Neural cell (in vitro differentiated cells): ENCODE results near the gene SNAI1. TPM values are rescaled to one million over a fixed set of nuclear protein-coding genes. Genes with fewer than 3 reads are reported as not detected.

ENCODE experiments used
- H2AFZ ChIP-seq: fragments of 200-600, 300-800 bp; sonication (generic), shearing (Covaris generic); 2 replicates; pipeline ENCODE4 v1.6.0; 2014; ENCODE audit warnings: low read depth, mild to moderate bottlenecking, antibody characterized with exemption, low read length, moderate library complexity
- H3F3A ChIP-seq: fragments of 200-600 bp; shearing (Covaris generic); 2 replicates; pipeline ENCODE4 v1.6.1; 2016; ENCODE audit warnings: mild to moderate bottlenecking, moderate library complexity, mixed read lengths, antibody characterized with exemption, low read length; ENCODE audit not compliant: insufficient read depth, poor library complexity, severe bottlenecking
- H3K27ac ChIP-seq: fragments of 200-600, 300-800 bp; sonication (generic), shearing (Covaris generic); 2 replicates; pipeline ENCODE4 v1.5.1; 2014; ENCODE audit warnings: mild to moderate bottlenecking, low read length, moderate library complexity
- H3K27me3 ChIP-seq: fragments of 300-800, 200-600 bp; sonication (generic), shearing (Covaris generic); 2 replicates; pipeline ENCODE4 v1.6.0; 2014; ENCODE audit warnings: mild to moderate bottlenecking, low read depth, low read length, moderate library complexity; ENCODE audit not compliant: insufficient read depth
- H3K36me3 ChIP-seq: fragments of 300-800, 200-600 bp; sonication (generic), shearing (Covaris generic); 2 replicates; pipeline ENCODE4 v1.5.1; 2014; ENCODE audit warnings: mild to moderate bottlenecking, antibody characterized with exemption, low read length, moderate library complexity; ENCODE audit not compliant: insufficient read depth
- H3K4me2 ChIP-seq: fragments of 300-800, 200-600 bp; sonication (generic), shearing (Covaris generic); 2 replicates; pipeline ENCODE4 v1.6.0; 2014; ENCODE audit warnings: mild to moderate bottlenecking, low read length
- H3K4me3 ChIP-seq: fragments of 300-800, 200-600 bp; sonication (generic), shearing (Covaris generic); 2 replicates; pipeline ENCODE4 v1.5.1; 2014; ENCODE audit warnings: mild to moderate bottlenecking, low read length, moderate library complexity
- H3K79me2 ChIP-seq: fragments of 200-600 bp; shearing (Covaris generic); replicated peaks from 2 replicates; pipeline ENCODE4 v1.6.0; 2014; ENCODE audit warnings: mild to moderate bottlenecking, low read length, moderate library complexity; ENCODE audit not compliant: insufficient read depth
- H3K9ac ChIP-seq: fragments of 300-800, 200-600 bp; sonication (generic), shearing (Covaris generic); 2 replicates; pipeline ENCODE4 v1.6.1; 2016; ENCODE audit warnings: mild to moderate bottlenecking, low read length, mixed read lengths
- H3K9me2 ChIP-seq: fragments of 200-600 bp; shearing (Covaris generic); 2 replicates; pipeline ENCODE4 v1.6.1; 2016; ENCODE audit warnings: mild to moderate bottlenecking, low read length, mixed read lengths; ENCODE audit not compliant: insufficient read depth
- H3K9me3 ChIP-seq: fragments of 200-600, 300-800 bp; sonication (generic), shearing (Covaris generic); 2 replicates; pipeline ENCODE4 v1.6.1; 2016; ENCODE audit warnings: mild to moderate bottlenecking, mixed run types, low read length, moderate library complexity, mixed read lengths
- H4K20me1 ChIP-seq: fragments of 200-600 bp; shearing (Covaris generic); 2 replicates; pipeline ENCODE4 v1.6.1; 2016; ENCODE audit warnings: mild to moderate bottlenecking, mixed run types; ENCODE audit not compliant: insufficient read depth
- EP300 ChIP-seq: fragments of 450-650 bp; conservative IDR thresholded peaks from 2 replicates; pipeline ENCODE4 v1.6.1; 2014; ENCODE audit warnings: antibody characterized with exemption, mild to moderate bottlenecking, moderate library complexity; ENCODE audit not compliant: poor library complexity, severe bottlenecking
- EZH2 ChIP-seq: fragments of 200-600, 300-800 bp; shearing (Covaris generic), sonication (generic); IDR thresholded peaks from 2 replicates; pipeline ENCODE4 v1.6.1; 2014; ENCODE audit warnings: antibody characterized with exemption, low read length, borderline replicate concordance, mild to moderate bottlenecking; ENCODE audit not compliant: insufficient read depth, poor library complexity, severe bottlenecking
- MXI1 ChIP-seq: fragments of 450-650 bp; conservative IDR thresholded peaks from 2 replicates; pipeline ENCODE4 v1.6.1; 2014; ENCODE audit warnings: antibody characterized with exemption, mild to moderate bottlenecking; ENCODE audit not compliant: poor library complexity, severe bottlenecking
- POLR2AphosphoS5 ChIP-seq: IDR thresholded peaks from 2 replicates; pipeline ENCODE4 v1.6.1; 2012
- RAD21 ChIP-seq: fragments of 450-650 bp; conservative IDR thresholded peaks from 2 replicates; pipeline ENCODE4 v1.6.1; 2014; ENCODE audit warnings: antibody characterized with exemption, mild to moderate bottlenecking, moderate library complexity
- SMC3 ChIP-seq: fragments of 450-650 bp; conservative IDR thresholded peaks from 2 replicates; pipeline ENCODE4 v1.6.1; 2014; ENCODE audit warnings: antibody characterized with exemption, mild to moderate bottlenecking, moderate library complexity; ENCODE audit not compliant: poor library complexity
- TAF1 ChIP-seq: IDR thresholded peaks from 2 replicates; pipeline ENCODE4 v1.6.1; 2012; ENCODE audit warnings: low read depth
- polyA minus RNA-seq: library from RNA; depleted of rRNA, polyadenylated mRNA; stranded (reverse); fragments of >200 nt; gene quantifications from 2 replicates; pipeline ENCODE4 v1.2.3, GENCODE V29; 2014
- polyA plus RNA-seq: library from polyadenylated mRNA; depleted of rRNA; stranded (reverse); fragments of >200 nt; gene quantifications from 2 replicates; pipeline ENCODE4 v1.2.3, GENCODE V29; 2014
- TF ChIP-seq, protein P1 (sequence below): fragments of 450-650 bp; IDR thresholded peaks from 2 replicates; pipeline ENCODE4 v1.5.1; 2014; ENCODE audit warnings: antibody characterized with exemption, mild to moderate bottlenecking, moderate library complexity; ENCODE audit not compliant: poor library complexity, severe bottlenecking
- TF ChIP-seq, protein P2 (sequence below): IDR thresholded peaks from 2 replicates; pipeline ENCODE4 v1.6.1; 2012; ENCODE audit warnings: borderline replicate concordance

The SNAI1 gene
- 0.31 TPM in 1 of 2 replicates, not detected in the other for polyA plus RNA-seq
- polyA minus RNA-seq = 0.46 TPM in 1 of 2 replicates, not detected in the other

DNA sequence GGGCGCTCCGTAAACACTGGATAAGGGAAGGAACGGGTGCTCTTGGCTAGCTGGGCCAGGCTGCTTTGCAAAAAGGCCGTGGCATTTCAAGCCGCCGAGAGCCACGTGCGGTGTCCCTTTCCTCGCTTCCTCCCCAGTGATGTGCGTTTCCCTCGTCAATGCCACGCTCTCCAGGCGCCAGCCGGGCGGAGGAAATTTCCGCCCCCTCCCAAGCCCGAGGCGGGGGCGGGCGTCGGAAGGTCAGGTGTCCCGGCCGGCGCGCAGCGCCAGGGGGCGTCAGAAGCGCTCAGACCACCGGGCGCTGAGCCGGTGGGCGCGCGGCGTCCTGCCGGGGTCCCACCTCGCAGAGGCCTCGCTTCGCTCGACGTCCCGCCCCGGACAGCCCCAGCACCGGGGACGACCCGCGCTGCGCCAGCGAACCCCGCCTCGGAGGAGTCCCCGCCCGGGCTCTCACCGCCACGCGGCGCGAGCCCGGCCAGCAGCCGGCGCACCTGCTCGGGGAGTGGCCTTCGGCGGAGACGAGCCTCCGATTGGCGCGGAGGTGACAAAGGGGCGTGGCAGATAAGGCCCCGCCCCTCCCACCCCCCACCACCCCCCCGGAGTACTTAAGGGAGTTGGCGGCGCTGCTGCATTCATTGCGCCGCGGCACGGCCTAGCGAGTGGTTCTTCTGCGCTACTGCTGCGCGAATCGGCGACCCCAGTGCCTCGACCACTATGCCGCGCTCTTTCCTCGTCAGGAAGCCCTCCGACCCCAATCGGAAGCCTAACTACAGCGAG is at the start of gene SNAI1:
Gene SNAI1, plus strand, starts transcription at position 635 of the 777 bp plus-strand sequence. Its CDS starts 80 bp downstream, at position 715.
- Histone ChIP-seq H3K79me2 (no peaks in the 10 kb centered on the region), H3K9me3 (no peaks in the 10 kb centered on the region), H3F3A (no peaks in the 10 kb centered on the region), H3K9ac (peak within 1 kb of the TSS; percentile 51), H3K4me2 (peak within 1 kb of the TSS; percentile 62), H4K20me1 (no peaks in the 10 kb centered on the region), H2AFZ (no peak within 1 kb of the TSS), H3K36me3 (no peaks in the 10 kb centered on the region), H3K4me3 (peak within 1 kb of the TSS; percentile 69), H3K9me2 (no peaks in the 10 kb centered on the region), H3K27ac (no peak within 1 kb of the TSS), H3K27me3 (peaks cover 15% of the 10 kb centered on the region)
- TF ChIP-seq, protein P1, sequence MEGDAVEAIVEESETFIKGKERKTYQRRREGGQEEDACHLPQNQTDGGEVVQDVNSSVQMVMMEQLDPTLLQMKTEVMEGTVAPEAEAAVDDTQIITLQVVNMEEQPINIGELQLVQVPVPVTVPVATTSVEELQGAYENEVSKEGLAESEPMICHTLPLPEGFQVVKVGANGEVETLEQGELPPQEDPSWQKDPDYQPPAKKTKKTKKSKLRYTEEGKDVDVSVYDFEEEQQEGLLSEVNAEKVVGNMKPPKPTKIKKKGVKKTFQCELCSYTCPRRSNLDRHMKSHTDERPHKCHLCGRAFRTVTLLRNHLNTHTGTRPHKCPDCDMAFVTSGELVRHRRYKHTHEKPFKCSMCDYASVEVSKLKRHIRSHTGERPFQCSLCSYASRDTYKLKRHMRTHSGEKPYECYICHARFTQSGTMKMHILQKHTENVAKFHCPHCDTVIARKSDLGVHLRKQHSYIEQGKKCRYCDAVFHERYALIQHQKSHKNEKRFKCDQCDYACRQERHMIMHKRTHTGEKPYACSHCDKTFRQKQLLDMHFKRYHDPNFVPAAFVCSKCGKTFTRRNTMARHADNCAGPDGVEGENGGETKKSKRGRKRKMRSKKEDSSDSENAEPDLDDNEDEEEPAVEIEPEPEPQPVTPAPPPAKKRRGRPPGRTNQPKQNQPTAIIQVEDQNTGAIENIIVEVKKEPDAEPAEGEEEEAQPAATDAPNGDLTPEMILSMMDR = peak; percentile 79
- TF ChIP-seq POLR2AphosphoS5 (peak; percentile 75), EP300 (peak; percentile 13), EZH2 (no peak), TAF1 (peak; percentile 57), MXI1 (peak; percentile 89), RAD21 (peak; percentile 60), SMC3 (peak; percentile 83)
- TF ChIP-seq, protein P2, sequence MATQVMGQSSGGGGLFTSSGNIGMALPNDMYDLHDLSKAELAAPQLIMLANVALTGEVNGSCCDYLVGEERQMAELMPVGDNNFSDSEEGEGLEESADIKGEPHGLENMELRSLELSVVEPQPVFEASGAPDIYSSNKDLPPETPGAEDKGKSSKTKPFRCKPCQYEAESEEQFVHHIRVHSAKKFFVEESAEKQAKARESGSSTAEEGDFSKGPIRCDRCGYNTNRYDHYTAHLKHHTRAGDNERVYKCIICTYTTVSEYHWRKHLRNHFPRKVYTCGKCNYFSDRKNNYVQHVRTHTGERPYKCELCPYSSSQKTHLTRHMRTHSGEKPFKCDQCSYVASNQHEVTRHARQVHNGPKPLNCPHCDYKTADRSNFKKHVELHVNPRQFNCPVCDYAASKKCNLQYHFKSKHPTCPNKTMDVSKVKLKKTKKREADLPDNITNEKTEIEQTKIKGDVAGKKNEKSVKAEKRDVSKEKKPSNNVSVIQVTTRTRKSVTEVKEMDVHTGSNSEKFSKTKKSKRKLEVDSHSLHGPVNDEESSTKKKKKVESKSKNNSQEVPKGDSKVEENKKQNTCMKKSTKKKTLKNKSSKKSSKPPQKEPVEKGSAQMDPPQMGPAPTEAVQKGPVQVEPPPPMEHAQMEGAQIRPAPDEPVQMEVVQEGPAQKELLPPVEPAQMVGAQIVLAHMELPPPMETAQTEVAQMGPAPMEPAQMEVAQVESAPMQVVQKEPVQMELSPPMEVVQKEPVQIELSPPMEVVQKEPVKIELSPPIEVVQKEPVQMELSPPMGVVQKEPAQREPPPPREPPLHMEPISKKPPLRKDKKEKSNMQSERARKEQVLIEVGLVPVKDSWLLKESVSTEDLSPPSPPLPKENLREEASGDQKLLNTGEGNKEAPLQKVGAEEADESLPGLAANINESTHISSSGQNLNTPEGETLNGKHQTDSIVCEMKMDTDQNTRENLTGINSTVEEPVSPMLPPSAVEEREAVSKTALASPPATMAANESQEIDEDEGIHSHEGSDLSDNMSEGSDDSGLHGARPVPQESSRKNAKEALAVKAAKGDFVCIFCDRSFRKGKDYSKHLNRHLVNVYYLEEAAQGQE = no peak

DNA sequence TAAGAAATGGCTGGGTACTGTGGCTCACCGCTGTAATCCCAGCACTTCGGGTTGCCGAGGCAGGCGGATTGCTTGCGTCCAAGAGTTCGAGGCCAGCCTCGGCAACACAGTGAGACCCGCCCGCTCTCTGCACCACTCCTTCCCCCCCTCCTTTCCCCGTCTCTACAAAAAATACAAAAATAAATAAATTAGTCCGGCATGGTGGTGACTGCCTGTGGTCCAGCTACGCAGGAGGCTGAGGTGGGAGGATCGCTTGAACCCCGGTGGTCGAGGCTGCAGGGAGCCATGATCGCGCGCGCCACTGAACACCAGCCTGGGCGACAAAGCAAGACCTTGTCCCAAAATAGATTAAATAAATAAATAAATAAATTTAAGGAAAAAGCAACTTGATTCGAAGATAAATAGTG is 47.0 kb upstream of the SNAI1 start:
- peak overlapping the region; percentile 27 for H2AFZ ChIP-seq
- TF ChIP-seq POLR2AphosphoS5 = no peak
- no peak for TF ChIP-seq SMC3
- H3K4me2 ChIP-seq = no peak overlapping the region
- H3K79me2 ChIP-seq = peaks cover 42% of the 10 kb centered on the region
- no peaks in the 10 kb centered on the region for H3K36me3 ChIP-seq
- H3K27me3 ChIP-seq = no peaks in the 10 kb centered on the region
- no peaks in the 10 kb centered on the region for H3K9me2 ChIP-seq
- peak overlapping the region; percentile 92 for H3K9ac ChIP-seq
- no peaks in the 10 kb centered on the region for H3F3A ChIP-seq
- no peaks in the 10 kb centered on the region for H3K9me3 ChIP-seq
- peak overlapping the region; percentile 100 for H3K4me3 ChIP-seq
- peak overlapping the region; percentile 31 for H3K27ac ChIP-seq
- no peaks in the 10 kb centered on the region for H4K20me1 ChIP-seq
